MV-4-11 (cell line): ENCODE measurements around the gene BTG2.
"Not testable (repeated sequence)": the region's sequence is repeated elsewhere in the genome, so short reads cannot be mapped to it uniquely, and the experiment has no call there.

Source experiments
- DNase-seq: peaks from one replicate; lab custom pipeline; 2025; lab: John Stamatoyannopoulos, UW

Gene BTG2

GRCh38 chr1:203295796-203296195 is 9.5 kb upstream of the BTG2 start:
- DNase-seq: no peak

GRCh38 chr1:203296460-203297073 is 8.8 kb upstream of the BTG2 start:
- no peak for DNase-seq

GRCh38 chr1:203299169-203299568 is 6.2 kb upstream of the BTG2 start:
- no peak for DNase-seq

GRCh38 chr1:203299719-203300429 is 5.4 kb upstream of the BTG2 start:
- not testable (repeated sequence) for DNase-seq

GRCh38 chr1:203300441-203301330 is 4.6 kb upstream of the BTG2 start:
- peak; percentile 33 for DNase-seq

- DNase-seq: no peak
Measured at GRCh38 chr1:203301331-203301668, 4.0 kb upstream of the BTG2 start.

GRCh38 chr1:203302456-203302855 is 2.9 kb upstream of the BTG2 start:
- no peak for DNase-seq

- no peak for DNase-seq
Measured at GRCh38 chr1:203302894-203303293, 2.4 kb upstream of the BTG2 start.

- peak; percentile 46 for DNase-seq
Measured at GRCh38 chr1:203304391-203304918, 864 bp upstream of the BTG2 start.

GRCh38 chr1:203305809-203306088 is 430 bp downstream of the BTG2 start:
- DNase-seq: no peak

- peak; percentile 56 for DNase-seq
Measured at GRCh38 chr1:203306089-203306964, 1.0 kb downstream of the BTG2 start.

GRCh38 chr1:203306965-203307541 is 1.7 kb downstream of the BTG2 start:
- DNase-seq: no peak

GRCh38 chr1:203307641-203308126 is 2.4 kb downstream of the BTG2 start:
- DNase-seq: no peak

GRCh38 chr1:203308328-203308922 is 3.1 kb downstream of the BTG2 start:
- no peak for DNase-seq

- no peak for DNase-seq
Measured at GRCh38 chr1:203308923-203309331, 3.6 kb downstream of the BTG2 start.

GRCh38 chr1:203311368-203312301 is 6.3 kb downstream of the BTG2 start:
- DNase-seq: no peak

GRCh38 chr1:203314025-203314759 is 8.9 kb downstream of the BTG2 start:
- not testable (repeated sequence) for DNase-seq

GRCh38 chr1:203316626-203317093 is 11.3 kb downstream of the BTG2 start:
- DNase-seq: no peak
